Right ventricle myocardium inferior (tissue), 1 donor: ENCODE data around the gene TRPM5. TPM values are rescaled to one million over a fixed set of nuclear protein-coding genes. Genes with fewer than 3 reads are reported as not detected.

ENCODE experiments used
- ATAC-seq: fragments of 200-7000 bp; cut with Tn5 transposase; one replicate; pipeline ENCODE4 v1.9.1; 2020; ENCODE audit warnings: mild to moderate bottlenecking, moderate library complexity
- DNase-seq: peaks from one replicate; pipeline ENCODE4 v3.0.0; 2021; ENCODE audit errors: missing footprints
- intact Hi-C: fragments of 100-400 bp; cut with DNase I; formaldehyde crosslinking; loops from one replicate; pipeline ENCODE4 v1.11.0; 2022
- total RNA-seq: library from RNA; stranded (reverse); fragmentation: NEBNext Ultra II Directional; extraction: Animal tissue kit (Norgen Biotek cat#: 25700); gene quantifications from one replicate; pipeline ENCODE4 v1.2.1, GENCODE V29; 2021
- donor health status: DM: no; HTN: yes; CAD: no; lungs with severe emphysema.

TRPM5 gene
- total RNA-seq, 1 donor from 2014 or later, result not detected

- intact Hi-C loops, result loop anchor here (5.0 kb wide), 2 partner anchors 72 to 82 kb away; no protein-coding TSS in a partner anchor
- ATAC-seq (peak; percentile 76), DNase-seq (peak; percentile 82)
These were observed 769 bp upstream of the TRPM5 start, which contains the start of gene KCNQ1 for GRCh38 chr11:2444821-2445745. TSS of gene KCNQ1 (plus strand) at chr11:2445008. CDS start at chr11:2445099, 91 bp downstream.

- DNase-seq (no peak), ATAC-seq (no peak)
- intact Hi-C loops, result loop anchor here (5.0 kb wide), 1 partner anchor 74 kb away; no protein-coding TSS in a partner anchor
These were observed 908 bp downstream of the TRPM5 start for GRCh38 chr11:2443406-2443805.

- intact Hi-C loops, result loop anchor here (5.0 kb wide), 1 partner anchor 75 kb away; no protein-coding TSS in a partner anchor
- DNase-seq (no peak), ATAC-seq (no peak)
These were observed 1.7 kb downstream of the TRPM5 start for GRCh38 chr11:2442589-2442988.

DNA sequence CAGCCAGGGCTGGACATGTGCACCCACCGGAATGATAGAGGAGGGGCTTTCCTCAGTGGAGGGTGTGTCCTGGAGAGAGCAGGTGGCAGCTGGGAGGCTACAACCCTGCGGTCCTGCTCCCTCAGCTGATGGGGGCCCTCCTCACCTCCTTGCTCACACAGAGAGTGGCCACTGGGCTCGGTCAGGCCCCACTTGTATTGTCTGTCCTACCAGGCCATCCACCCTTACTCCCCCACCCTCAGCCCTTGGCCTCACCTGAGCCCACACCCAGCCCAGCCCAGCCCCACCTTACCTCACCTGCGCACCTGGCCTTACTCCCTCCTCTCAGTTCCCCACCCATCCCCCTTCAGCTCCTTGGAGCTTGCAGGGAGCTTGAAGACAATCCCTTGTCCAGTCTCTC lies 3.1 kb downstream of the TRPM5 start:
- DNase-seq, result peak; percentile 63
- intact Hi-C loops, result loop anchor here (5.0 kb wide), 1 partner anchor 76 kb away; no protein-coding TSS in a partner anchor
- ATAC-seq, result no peak

GRCh38 chr11:2440646-2441045 lies 3.7 kb downstream of the TRPM5 start:
- no peak for ATAC-seq
- intact Hi-C loops, result loop anchor here (5.0 kb wide), 1 partner anchor 77 kb away; no protein-coding TSS in a partner anchor
- DNase-seq, result no peak

DNA sequence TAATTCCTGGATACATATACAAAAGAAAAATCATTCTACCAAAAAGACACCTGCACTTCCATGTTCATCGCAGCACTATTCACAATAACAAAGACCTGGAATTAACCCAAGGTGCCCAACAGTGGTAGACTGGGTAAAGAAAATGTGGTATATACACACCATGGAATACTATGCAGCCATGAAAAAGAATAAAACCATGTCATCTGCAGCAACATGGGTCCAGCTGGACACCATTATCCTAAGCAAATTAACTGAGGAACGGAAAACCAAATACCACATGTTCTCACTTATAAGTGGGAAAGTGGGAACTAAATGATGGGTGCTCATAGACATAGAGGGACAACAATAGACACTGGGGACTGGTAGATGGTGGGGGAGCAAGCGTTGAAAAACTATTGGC lies 4.5 kb downstream of the TRPM5 start:
- no peak for ATAC-seq

GRCh38 chr11:2437516-2437915 lies 6.8 kb downstream of the TRPM5 start:
- intact Hi-C loops, result no loop called here
- no peak for ATAC-seq
- DNase-seq, result no peak

More for the DNA sequence above, 4.5 kb downstream of the TRPM5 start:
- intact Hi-C loops, result loop anchor here (5.0 kb wide), 1 partner anchor 77 kb away; no protein-coding TSS in a partner anchor
- no peak for DNase-seq

DNA sequence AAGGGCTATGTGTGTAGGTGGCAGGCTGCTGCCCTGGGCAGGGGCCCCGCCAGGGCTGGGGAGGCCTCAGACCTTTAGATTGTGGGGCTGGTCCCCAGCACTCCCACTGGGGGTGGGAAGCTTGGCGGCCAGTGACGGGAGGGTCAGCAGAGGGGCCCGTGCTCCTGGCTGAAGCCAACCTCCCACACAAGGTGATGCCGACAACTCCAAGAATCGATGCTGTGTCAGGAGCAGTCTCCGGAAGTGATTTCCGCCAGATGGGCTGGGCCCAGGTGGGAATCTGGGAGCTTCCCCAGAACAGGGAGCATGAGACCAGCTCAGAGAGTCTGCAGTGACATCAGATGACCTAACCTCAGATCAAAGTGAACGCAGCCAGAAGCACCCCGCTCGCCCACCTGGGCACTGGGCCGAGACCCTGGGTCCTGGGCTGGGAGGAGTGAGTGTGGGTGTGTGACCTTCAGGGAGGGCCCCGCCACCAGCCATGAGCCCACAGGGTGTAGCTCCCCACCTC lies 7.7 kb downstream of the TRPM5 start:
- ATAC-seq (no peak), DNase-seq (peak; percentile 25)
- intact Hi-C loops, result no loop called here

GRCh38 chr11:2436013-2436520 lies 8.2 kb downstream of the TRPM5 start:
- DNase-seq, result peak; percentile 23
- intact Hi-C loops, result no loop called here
- ATAC-seq, result no peak

GRCh38 chr11:2435288-2436012 lies 8.9 kb downstream of the TRPM5 start:
- DNase-seq, result peak; percentile 53
- no peak for ATAC-seq
- intact Hi-C loops, result no loop called here

GRCh38 chr11:2434506-2435255 lies 9.6 kb downstream of the TRPM5 start:
- ATAC-seq (no peak), DNase-seq (no peak)
- intact Hi-C loops, result no loop called here

- intact Hi-C loops, result no loop called here
- ATAC-seq (no peak), DNase-seq (peak; percentile 33)
These were observed 10.3 kb downstream of the TRPM5 start for GRCh38 chr11:2434008-2434407.

DNA sequence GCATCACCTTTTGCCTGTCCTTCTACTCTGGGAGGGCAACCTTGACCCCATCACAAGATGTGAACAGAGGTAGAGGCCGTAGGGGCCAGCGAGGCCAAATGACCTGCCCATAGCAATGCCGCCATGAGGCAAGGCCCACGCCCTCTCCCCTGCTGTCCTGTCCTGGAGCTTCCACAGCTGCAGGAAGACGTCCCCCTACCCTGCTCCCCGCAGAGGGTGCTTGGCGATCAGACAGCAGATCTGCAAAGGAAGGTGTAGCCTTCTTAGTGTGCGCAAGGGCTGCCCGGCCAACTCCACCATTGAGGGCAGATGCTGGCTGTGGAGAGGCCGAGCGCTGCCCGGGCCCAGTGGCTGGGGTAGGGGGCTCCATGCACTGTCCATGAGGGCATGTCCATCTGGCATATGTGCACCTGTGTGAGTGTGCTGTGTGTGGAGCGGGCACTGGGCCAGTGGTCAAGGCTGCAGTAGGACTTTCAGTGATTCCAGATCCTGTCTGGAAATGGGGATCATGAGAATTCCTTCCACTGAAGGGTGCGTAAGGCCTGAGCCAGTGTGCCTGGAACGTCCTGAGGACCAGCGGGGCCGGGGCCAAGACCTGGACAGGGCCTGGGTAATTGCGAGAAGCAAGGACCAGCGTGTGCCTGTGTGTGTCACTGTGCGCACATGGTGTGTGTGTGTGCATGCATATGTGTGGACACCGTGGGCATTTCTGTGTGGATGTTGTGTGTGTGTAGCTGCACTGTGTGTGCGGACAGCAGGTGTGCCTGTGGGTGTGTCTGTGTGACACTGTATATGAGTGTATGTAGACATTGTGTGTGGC lies 11.0 kb downstream of the TRPM5 start:
- intact Hi-C loops, result no loop called here
- ATAC-seq (no peak), DNase-seq (peak; percentile 39)

DNA sequence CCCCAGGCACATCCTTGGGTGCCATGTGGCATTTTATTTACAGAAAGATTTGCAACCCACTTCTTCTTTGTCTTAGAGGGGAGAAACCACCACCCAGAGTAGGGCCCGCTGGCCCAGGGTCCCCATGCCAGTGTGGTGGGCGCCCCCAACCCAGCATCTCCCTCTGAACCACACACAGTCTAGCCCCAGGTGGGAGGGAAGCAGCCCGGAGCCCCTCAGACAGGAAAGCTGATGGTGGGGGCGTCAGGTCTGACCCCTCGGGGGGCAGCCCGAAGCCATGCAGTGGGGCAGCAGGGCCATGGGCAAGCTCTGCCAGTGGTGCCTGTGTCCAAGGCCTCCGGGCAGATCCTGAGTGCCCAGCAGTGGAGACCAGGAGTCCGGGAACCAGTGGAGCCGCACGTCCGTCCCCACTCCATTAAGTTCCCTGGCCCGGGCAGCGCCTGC lies 11.7 kb downstream of the TRPM5 start:
- DNase-seq (peak; percentile 59), ATAC-seq (no peak)
- intact Hi-C loops, result no loop called here

DNA sequence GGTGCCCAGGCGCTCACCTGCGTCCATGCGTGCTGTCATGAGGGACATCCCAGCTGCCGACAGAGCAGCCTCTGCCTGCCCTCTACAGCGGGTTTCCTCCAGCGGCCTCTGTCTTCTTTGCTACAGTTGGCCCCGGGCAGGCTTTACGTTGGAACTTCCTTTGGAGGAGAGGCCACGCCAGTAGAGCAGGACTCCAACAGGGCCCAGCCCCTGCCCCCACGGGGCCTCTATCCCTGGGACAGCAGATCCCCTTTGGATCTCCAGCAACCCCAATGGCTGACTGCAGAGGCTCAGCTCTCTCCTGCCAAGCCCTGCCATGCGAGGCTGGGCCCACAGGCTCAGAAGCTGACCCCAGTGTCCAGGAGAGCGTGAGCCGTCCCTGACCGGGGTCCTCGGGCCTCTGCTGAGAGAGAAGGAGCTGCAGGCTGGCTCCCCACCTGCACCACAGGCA lies 12.1 kb downstream of the TRPM5 start:
- intact Hi-C loops, result no loop called here
- DNase-seq (peak; percentile 69), ATAC-seq (no peak)

GRCh38 chr11:2431395-2431794 lies 12.9 kb downstream of the TRPM5 start:
- ATAC-seq (no peak), DNase-seq (no peak)
- intact Hi-C loops, result no loop called here

DNA sequence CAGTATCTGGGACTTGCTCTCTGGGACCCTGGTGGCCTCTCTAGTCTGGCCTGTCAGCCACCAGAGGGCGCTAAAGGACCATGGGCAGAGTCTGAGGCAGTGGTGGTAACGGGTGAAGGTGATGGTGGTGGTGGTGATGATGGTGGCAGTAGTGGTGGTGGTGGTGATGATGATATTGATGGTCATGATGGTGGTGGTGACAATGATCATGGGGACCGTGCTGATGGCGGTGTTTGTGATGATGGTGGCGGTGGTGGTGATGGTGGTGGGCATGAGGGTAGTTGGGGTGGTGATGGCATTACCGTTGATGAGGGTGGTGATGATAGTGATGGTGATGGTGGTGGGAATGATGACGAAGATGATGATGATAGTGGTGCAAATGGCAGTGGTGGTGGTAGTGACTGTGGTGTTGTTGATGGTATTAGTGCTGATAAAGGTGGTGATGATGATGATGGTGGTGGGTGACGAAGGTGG lies 16.0 kb downstream of the TRPM5 start:
- DNase-seq (peak; percentile 92), ATAC-seq (peak; percentile 73)
- intact Hi-C loops, result loop anchor here (1.0 kb wide), 2 partner anchors 103 to 458 kb away; no protein-coding TSS in a partner anchor
